ENCODE data around the gene FBXO31.

FBXO31 gene

GRCh38 chr16:87295661-87296531 lies 87.7 kb downstream of the FBXO31 start:
- Histone ChIP-seq H2BK5ac (ENCODE audit: low read length) (no peak overlapping the region), H3K27me3 (ENCODE audit: control insufficient read depth in 3 of 3, insufficient read depth in 3 of 3, low read depth in 1 of 3, low read length in 3 of 3) (no peaks in the 10 kb centered on the region), H2BK12ac (ENCODE audit: low read length) (no peak overlapping the region), H3K36me3 (replicated peaks in 1 of 2; ENCODE audit: control insufficient read depth in 2 of 2, insufficient read depth in 2 of 2, low read length in 2 of 2) (no peaks in the 10 kb centered on the region), H3K9me3 (replicated peaks in 1 of 2; ENCODE audit: control insufficient read depth in 2 of 2, insufficient read depth in 1 of 2, low read depth in 1 of 2, low read length in 2 of 2) (peaks cover 4 to 11% of the 10 kb centered on the region in 2 donors), H4K91ac (ENCODE audit: low read depth, low read length, poor library complexity) (no peak overlapping the region), H3K79me1 (ENCODE audit: low read depth, low read length) (no peaks in the 10 kb centered on the region), H3K4me3 (ENCODE audit: low read length in 2 of 2) (no peak overlapping the region), H3K4me1 (ENCODE audit: control insufficient read depth in 2 of 2, insufficient read depth in 1 of 2, low read depth in 1 of 2, low read length in 2 of 2) (no peaks in the 10 kb centered on the region), H3K14ac (ENCODE audit: low read length) (no peak overlapping the region), H3K23ac (ENCODE audit: low read depth, low read length, poor library complexity) (no peak overlapping the region), H2BK120ac (ENCODE audit: low read depth, low read length) (no peak overlapping the region), H3K4ac (ENCODE audit: low read length) (no peak overlapping the region), H4K8ac (ENCODE audit: low read depth, low read length) (no peak overlapping the region), H2AFZ (ENCODE audit: low read length) (no peak overlapping the region), H2BK15ac (ENCODE audit: low read length) (no peak overlapping the region), H3K18ac (ENCODE audit: low read length) (no peak overlapping the region), H3K9ac (ENCODE audit: low read depth, low read length, poor library complexity) (no peak overlapping the region), H3K27ac (replicated peaks; ENCODE audit: low read length) (no peak overlapping the region), H2AK5ac (ENCODE audit: low read depth, low read length) (no peak overlapping the region), H3K4me2 (ENCODE audit: insufficient read depth, low read length, poor library complexity, severe bottlenecking) (no peak overlapping the region)
- WGBS, 2 donors (ENCODE audit: extremely low coverage in 2 of 2, insufficient read length in 2 of 2, insufficient replicate concordance in 1 of 2): no CpG with 5 or more reads among the region's 20 CpGs
- DNase-seq (ENCODE audit: low spot score): no peak

DNA sequence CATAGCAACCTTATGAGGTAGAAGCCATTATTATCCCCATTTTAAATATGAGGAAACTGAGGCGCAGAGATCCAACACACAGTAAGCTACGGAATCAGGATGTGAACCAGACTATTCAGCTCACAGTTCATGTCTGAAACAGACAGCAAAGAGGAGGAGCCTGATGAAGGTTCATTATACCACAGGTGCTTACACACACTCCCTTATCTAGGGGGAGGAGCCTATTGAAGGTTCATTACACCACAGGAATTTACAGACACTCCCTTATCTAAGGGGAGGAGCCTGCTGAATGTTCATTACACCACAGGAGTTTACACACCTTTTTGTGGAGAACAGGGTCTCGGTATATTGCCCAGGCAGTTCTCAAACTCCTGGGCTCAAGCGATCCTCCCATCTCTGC lies 88.3 kb downstream of the FBXO31 start:
- H3K27me3 ChIP-seq (ENCODE audit: control insufficient read depth in 3 of 3, insufficient read depth in 3 of 3, low read depth in 1 of 3, low read length in 3 of 3): no peaks in the 10 kb centered on the region
- peaks cover 4 to 11% of the 10 kb centered on the region in 2 donors for H3K9me3 ChIP-seq (replicated peaks in 1 of 2; ENCODE audit: control insufficient read depth in 2 of 2, insufficient read depth in 1 of 2, low read depth in 1 of 2, low read length in 2 of 2)
- no peak overlapping the region for H2AK5ac ChIP-seq (ENCODE audit: low read depth, low read length)
- no peak for DNase-seq (ENCODE audit: low spot score)
- H3K79me1 ChIP-seq (ENCODE audit: low read depth, low read length): no peaks in the 10 kb centered on the region
- no peak overlapping the region for H2BK5ac ChIP-seq (ENCODE audit: low read length)
- no peak overlapping the region for H2AFZ ChIP-seq (ENCODE audit: low read length)
- no peak overlapping the region for H3K27ac ChIP-seq (replicated peaks; ENCODE audit: low read length)
- no peaks in the 10 kb centered on the region for H3K36me3 ChIP-seq (replicated peaks in 1 of 2; ENCODE audit: control insufficient read depth in 2 of 2, insufficient read depth in 2 of 2, low read length in 2 of 2)
- no peak overlapping the region for H4K91ac ChIP-seq (ENCODE audit: low read depth, low read length, poor library complexity)
- H4K8ac ChIP-seq (ENCODE audit: low read depth, low read length): no peak overlapping the region
- WGBS, 2 donors (ENCODE audit: extremely low coverage in 2 of 2, insufficient read length in 2 of 2, insufficient replicate concordance in 1 of 2): no CpG with 5 or more reads among the region's 4 CpGs
- no peak overlapping the region for H2BK120ac ChIP-seq (ENCODE audit: low read depth, low read length)
- no peak overlapping the region for H3K18ac ChIP-seq (ENCODE audit: low read length)
- H2BK12ac ChIP-seq (ENCODE audit: low read length): no peak overlapping the region
- no peak overlapping the region for H3K4me3 ChIP-seq (ENCODE audit: low read length in 2 of 2)
- no peak overlapping the region for H3K9ac ChIP-seq (ENCODE audit: low read depth, low read length, poor library complexity)
- no peak overlapping the region for H3K23ac ChIP-seq (ENCODE audit: low read depth, low read length, poor library complexity)
- no peak overlapping the region for H3K4ac ChIP-seq (ENCODE audit: low read length)
- H2BK15ac ChIP-seq (ENCODE audit: low read length): no peak overlapping the region
- H3K4me1 ChIP-seq (ENCODE audit: control insufficient read depth in 2 of 2, insufficient read depth in 1 of 2, low read depth in 1 of 2, low read length in 2 of 2): no peaks in the 10 kb centered on the region
- H3K14ac ChIP-seq (ENCODE audit: low read length): no peak overlapping the region
- no peak overlapping the region for H3K4me2 ChIP-seq (ENCODE audit: insufficient read depth, low read length, poor library complexity, severe bottlenecking)

DNA sequence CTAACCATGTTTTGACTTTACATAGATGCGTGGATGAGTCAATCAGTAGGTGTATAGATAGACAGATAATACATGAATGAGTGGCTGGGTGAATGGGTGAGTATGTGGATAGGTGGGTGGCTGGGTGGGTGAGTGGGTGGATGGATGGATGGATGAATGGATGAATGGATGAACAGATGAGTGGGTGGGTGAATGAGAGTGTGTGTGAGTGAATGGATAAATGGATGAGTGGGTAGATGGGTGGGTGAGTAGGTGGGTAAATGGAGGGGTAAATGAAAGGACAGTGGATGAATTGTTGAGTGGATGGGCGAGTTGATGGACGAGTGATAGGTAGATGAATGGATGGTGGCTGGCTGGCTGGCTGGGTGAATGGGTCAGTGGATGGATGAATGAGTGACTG lies 89.6 kb downstream of the FBXO31 start:
- 100% methylated on average over 1 to 2 of the region's 3 CpGs for WGBS, 2 donors (ENCODE audit: extremely low coverage in 2 of 2, insufficient read length in 2 of 2, insufficient replicate concordance in 1 of 2)
- Histone ChIP-seq H2AFZ (ENCODE audit: low read length) (no peak overlapping the region), H3K27ac (replicated peaks; ENCODE audit: low read length) (no peak overlapping the region), H2BK5ac (ENCODE audit: low read length) (no peak overlapping the region), H3K9ac (ENCODE audit: low read depth, low read length, poor library complexity) (no peak overlapping the region), H2BK12ac (ENCODE audit: low read length) (peak overlapping the region; percentile 86), H2BK120ac (ENCODE audit: low read depth, low read length) (no peak overlapping the region), H3K79me1 (ENCODE audit: low read depth, low read length) (no peaks in the 10 kb centered on the region), H3K27me3 (ENCODE audit: control insufficient read depth in 3 of 3, insufficient read depth in 3 of 3, low read depth in 1 of 3, low read length in 3 of 3) (no peaks in the 10 kb centered on the region), H3K9me3 (replicated peaks in 1 of 2; ENCODE audit: control insufficient read depth in 2 of 2, insufficient read depth in 1 of 2, low read depth in 1 of 2, low read length in 2 of 2) (peaks cover 4 to 11% of the 10 kb centered on the region in 2 donors), H2AK5ac (ENCODE audit: low read depth, low read length) (no peak overlapping the region), H3K36me3 (replicated peaks in 1 of 2; ENCODE audit: control insufficient read depth in 2 of 2, insufficient read depth in 2 of 2, low read length in 2 of 2) (no peaks in the 10 kb centered on the region), H4K91ac (ENCODE audit: low read depth, low read length, poor library complexity) (peak overlapping the region; percentile 22), H3K4ac (ENCODE audit: low read length) (no peak overlapping the region), H2BK15ac (ENCODE audit: low read length) (no peak overlapping the region), H3K4me2 (ENCODE audit: insufficient read depth, low read length, poor library complexity, severe bottlenecking) (no peak overlapping the region), H4K8ac (ENCODE audit: low read depth, low read length) (no peak overlapping the region), H3K23ac (ENCODE audit: low read depth, low read length, poor library complexity) (no peak overlapping the region), H3K14ac (ENCODE audit: low read length) (no peak overlapping the region), H3K4me1 (ENCODE audit: control insufficient read depth in 2 of 2, insufficient read depth in 1 of 2, low read depth in 1 of 2, low read length in 2 of 2) (no peaks in the 10 kb centered on the region), H3K18ac (ENCODE audit: low read length) (no peak overlapping the region), H3K4me3 (ENCODE audit: low read length in 2 of 2) (no peak overlapping the region)
- DNase-seq (ENCODE audit: low spot score): no peak

DNA sequence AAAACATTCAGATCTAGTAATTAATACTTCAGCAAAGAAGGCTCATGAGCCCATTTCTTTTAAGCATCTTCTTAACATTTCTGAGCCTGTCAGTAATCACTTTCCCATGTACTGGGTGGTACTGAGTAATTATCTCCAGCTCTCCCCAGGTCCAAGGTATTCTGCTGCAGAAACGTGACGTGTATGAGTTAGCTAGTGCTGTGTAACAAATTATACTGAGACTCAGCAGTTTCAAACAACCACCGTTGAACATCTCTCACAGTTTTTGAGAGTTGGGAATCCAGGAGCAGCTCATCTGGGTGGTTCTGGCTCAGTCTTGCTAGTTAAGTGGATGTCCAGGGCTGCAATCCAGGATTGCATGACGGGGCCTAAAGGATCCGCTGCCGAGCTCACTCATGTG lies 91.6 kb downstream of the FBXO31 start:
- Histone ChIP-seq H2BK12ac (ENCODE audit: low read length) (no peak overlapping the region), H3K14ac (ENCODE audit: low read length) (no peak overlapping the region), H3K18ac (ENCODE audit: low read length) (no peak overlapping the region), H3K9me3 (replicated peaks in 1 of 2; ENCODE audit: control insufficient read depth in 2 of 2, insufficient read depth in 1 of 2, low read depth in 1 of 2, low read length in 2 of 2) (peaks cover 4 to 11% of the 10 kb centered on the region in 2 donors), H3K79me1 (ENCODE audit: low read depth, low read length) (no peaks in the 10 kb centered on the region), H3K4ac (ENCODE audit: low read length) (no peak overlapping the region), H2BK120ac (ENCODE audit: low read depth, low read length) (no peak overlapping the region), H2BK5ac (ENCODE audit: low read length) (no peak overlapping the region), H3K27me3 (ENCODE audit: control insufficient read depth in 3 of 3, insufficient read depth in 3 of 3, low read depth in 1 of 3, low read length in 3 of 3) (no peaks in the 10 kb centered on the region), H4K8ac (ENCODE audit: low read depth, low read length) (no peak overlapping the region), H3K23ac (ENCODE audit: low read depth, low read length, poor library complexity) (no peak overlapping the region), H3K9ac (ENCODE audit: low read depth, low read length, poor library complexity) (no peak overlapping the region), H2BK15ac (ENCODE audit: low read length) (no peak overlapping the region), H3K27ac (replicated peaks; ENCODE audit: low read length) (no peak overlapping the region), H3K4me1 (ENCODE audit: control insufficient read depth in 2 of 2, insufficient read depth in 1 of 2, low read depth in 1 of 2, low read length in 2 of 2) (no peaks in the 10 kb centered on the region), H2AK5ac (ENCODE audit: low read depth, low read length) (no peak overlapping the region), H3K4me2 (ENCODE audit: insufficient read depth, low read length, poor library complexity, severe bottlenecking) (no peak overlapping the region), H4K91ac (ENCODE audit: low read depth, low read length, poor library complexity) (no peak overlapping the region), H3K4me3 (ENCODE audit: low read length in 2 of 2) (no peak overlapping the region), H3K36me3 (replicated peaks in 1 of 2; ENCODE audit: control insufficient read depth in 2 of 2, insufficient read depth in 2 of 2, low read length in 2 of 2) (no peaks in the 10 kb centered on the region), H2AFZ (ENCODE audit: low read length) (no peak overlapping the region)
- WGBS, 2 donors (ENCODE audit: extremely low coverage in 2 of 2, insufficient read length in 2 of 2, insufficient replicate concordance in 1 of 2): no CpG with 5 or more reads among the region's 6 CpGs
- DNase-seq (ENCODE audit: low spot score): no peak
